Endothelial cell of umbilical vein (primary cell): Measurements from ENCODE around the gene SAMMSON. TPM values are rescaled to one million over a fixed set of nuclear protein-coding genes. Genes with fewer than 3 reads are reported as not detected.
A peak's percentile ranks its signal among the peaks of the same experiment; 100 is the strongest.

Experiments
- BruUV-seq: library from RNA; stranded (reverse); fragments of 400-500 nt; replicated peaks from 2 replicates; lab custom pipeline; 2021; lab: Mats Ljungman, UMichigan
- CTCF ChIA-PET: fragments of 300-600, 350-600 bp; sonication (Branson Sonifier 250); formaldehyde crosslinking; loops from one replicate; lab custom pipeline; 2021; ENCODE audit warnings: antibody characterized with exemption, inconsistent platforms; lab: Charles Lee
- POLR2A ChIA-PET: fragments of 300-600, 350-600 bp; sonication (Branson Sonifier 250); formaldehyde crosslinking; loops from one replicate; lab custom pipeline; 2021; ENCODE audit warnings: antibody characterized with exemption, inconsistent platforms; lab: Charles Lee
- DNase-seq: peaks from one replicate; pipeline ENCODE4 v3.0.0-alpha.2; 2011; ENCODE audit warnings: low read depth, low spot score
- FAIRE-seq: peaks from 2 replicates; lab custom pipeline; 2011; peaks lifted over from hg19 to GRCh38; lab: Jason Lieb, UNC
- H2AFZ ChIP-seq: 2 replicates; pipeline ENCODE4 v1.6.0; 2012; ENCODE audit warnings: low read depth, low read length, control low read depth, inconsistent platforms
- H3K27ac ChIP-seq: 2 replicates; pipeline ENCODE4 v1.5.1; 2011; ENCODE audit warnings: low read depth, mild to moderate bottlenecking, control low read depth, low read length, moderate library complexity; ENCODE audit not compliant: insufficient read depth
- H3K27me3 ChIP-seq, 2 experiments: 2 replicates each; pipeline versions ENCODE4 v1.6.0 to v1.6.1; 2011; ENCODE audit warnings: low read length in 2 of 2, mixed read lengths in 1 of 2; ENCODE audit not compliant: control insufficient read depth in 2 of 2, insufficient read depth in 2 of 2
- H3K36me3 ChIP-seq, 2 experiments: 2 replicates in 1 of 2; 3 replicates in 1 of 2; pipeline ENCODE4 v1.5.1; 2011; ENCODE audit warnings: low read length in 2 of 2, mild to moderate bottlenecking in 1 of 2, moderate library complexity in 1 of 2; ENCODE audit not compliant: control insufficient read depth in 2 of 2, insufficient read depth in 2 of 2; ENCODE audit errors: extremely low read depth in 1 of 2
- H3K4me1 ChIP-seq: 3 replicates; pipeline ENCODE4 v1.5.1; 2011; ENCODE audit warnings: mild to moderate bottlenecking, low read length; ENCODE audit not compliant: control insufficient read depth, insufficient read depth; ENCODE audit errors: extremely low read depth
- H3K4me2 ChIP-seq: 2 replicates; pipeline ENCODE4 v1.6.1; 2011; ENCODE audit warnings: low read length, control low read depth, mixed read lengths; ENCODE audit not compliant: insufficient read depth
- H3K4me3 ChIP-seq, 3 experiments: fragments of 200-600 bp in 1 of 3; sonication (generic), shearing (Covaris generic) in 1 of 3; replicated peaks in 1 of 3; 2 replicates each; pipeline ENCODE4 v1.5.1; 2011 to 2016; ENCODE audit warnings: control low read depth in 3 of 3, low read length in 3 of 3, mild to moderate bottlenecking in 2 of 3, inconsistent platforms in 1 of 3, low read depth in 1 of 3, moderate library complexity in 1 of 3; ENCODE audit not compliant: insufficient read depth in 1 of 3
- H3K79me2 ChIP-seq: 2 replicates; pipeline ENCODE4 v1.6.0; 2012; ENCODE audit warnings: low read length, inconsistent platforms; ENCODE audit not compliant: control insufficient read depth, insufficient read depth
- H3K9ac ChIP-seq: replicated peaks from 2 replicates; pipeline ENCODE3; 2011; ENCODE audit warnings: low read length, control low read depth; ENCODE audit not compliant: insufficient read depth; ENCODE audit errors: extremely low read depth
- H3K9me1 ChIP-seq: replicated peaks from 3 replicates; pipeline ENCODE4 v1.6.0; 2011; ENCODE audit warnings: mild to moderate bottlenecking, low read length; ENCODE audit not compliant: control insufficient read depth, insufficient read depth; ENCODE audit errors: extremely low read depth
- H3K9me3 ChIP-seq: replicated peaks from 2 replicates; pipeline ENCODE4 v1.5.1; 2012; ENCODE audit warnings: low read length, inconsistent platforms; ENCODE audit not compliant: control insufficient read depth, insufficient read depth
- H4K20me1 ChIP-seq: replicated peaks from 2 replicates; pipeline ENCODE3; 2011; ENCODE audit warnings: mild to moderate bottlenecking, low read length; ENCODE audit not compliant: control insufficient read depth, insufficient read depth; ENCODE audit errors: extremely low read depth
- FOS ChIP-seq: IDR thresholded peaks from 2 replicates; pipeline ENCODE4 v1.6.1; 2011; ENCODE audit warnings: mild to moderate bottlenecking, low read length, moderate library complexity, borderline replicate concordance; ENCODE audit not compliant: insufficient read depth
- POLR2AphosphoS5 ChIP-seq: IDR thresholded peaks from 2 replicates; pipeline ENCODE4 v1.6.1; 2012; ENCODE audit warnings: low read depth, mild to moderate bottlenecking, control low read depth, low read length, moderate library complexity; ENCODE audit not compliant: insufficient read depth
- dilution Hi-C: fragments of 300-500 bp; cut with MboI; formaldehyde crosslinking; loops from one replicate; pipeline ENCODE4 v1.15.0; 2019; ENCODE audit warnings: low sequenced_read_pairs; ENCODE audit not compliant: extremely low pct_ligation_motif_present
- intact Hi-C: fragments of 100-400 bp; cut with micrococcal nuclease; formaldehyde crosslinking; loops from one replicate; pipeline ENCODE4 v1.10.0; 2022
- polyA plus RNA-seq, 4 experiments: library from polyadenylated mRNA; depleted of rRNA in 3 of 4; stranded (reverse) in 3 of 4; unstranded in 1 of 4; fragments of >200 nt; gene quantifications; 2 replicates each; pipeline versions ENCODE4 v1.2.1 to v1.2.3, GENCODE V29; 2011 to 2012; ENCODE audit warnings: missing spikeins in 1 of 4
- total RNA-seq: library from RNA; stranded (reverse); gene quantifications from 2 replicates; pipeline ENCODE4 v1.2.3, GENCODE V29; 2021
- TF ChIP-seq, protein P1 (sequence below): IDR thresholded peaks from 2 replicates; pipeline ENCODE4 v1.6.1; 2011; ENCODE audit not compliant: insufficient read depth, insufficient read length
- TF ChIP-seq, protein P2 (sequence below), 2 donors: IDR thresholded peaks; 1 replicate in 1 of 2; 2 replicates in 1 of 2; pipeline ENCODE4 v1.5.1; 2011; ENCODE audit warnings: low read length in 2 of 2, mild to moderate bottlenecking in 2 of 2, moderate library complexity in 2 of 2, control low read depth in 1 of 2, inconsistent platforms in 1 of 2, low read depth in 1 of 2; ENCODE audit not compliant: insufficient read depth in 1 of 2; ENCODE audit errors: extremely low read depth in 1 of 2

Gene SAMMSON
- total and polyA plus RNA-seq, 2 donors (not counting 3 experiments of a cell fraction or from before 2014, with no cell fraction given) = not detected

DNA sequence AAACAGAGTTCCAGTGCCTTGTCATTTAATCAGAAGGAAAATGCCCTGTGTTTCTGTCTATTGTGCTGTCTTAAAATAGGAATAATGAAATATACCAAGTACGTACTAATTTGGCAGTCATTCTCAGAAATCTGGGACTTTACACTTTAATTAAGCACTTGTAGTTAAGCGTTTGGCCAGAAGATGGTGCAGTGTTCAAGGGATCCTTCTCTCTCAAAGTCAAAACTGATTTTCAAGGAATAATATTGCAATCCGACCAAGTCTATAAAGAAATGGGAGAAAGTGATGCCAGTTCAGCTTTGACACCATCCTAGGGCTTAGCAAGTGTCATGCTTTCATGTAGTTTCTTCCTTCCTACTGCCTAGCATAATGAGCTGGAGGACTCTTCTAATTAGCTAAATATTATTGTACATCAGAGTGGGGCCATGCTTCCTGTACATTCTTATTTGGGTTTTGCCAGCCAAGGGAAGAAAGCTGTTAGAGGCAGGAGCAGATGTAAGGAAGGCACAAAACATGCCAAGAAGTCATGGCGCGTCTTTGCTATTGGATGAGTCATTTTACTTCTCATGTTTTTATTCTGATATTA, 64.8 kb downstream of the SAMMSON start:
- FAIRE-seq (peak; percentile 89), DNase-seq (peak; percentile 71)
- intact Hi-C loops (loop anchor here (1.0 kb wide), 3 partner anchors 295 to 1588 kb away; no protein-coding TSS in a partner anchor), dilution Hi-C loops (no loop called here)
- BruUV-seq = no TSS peak
- no peaks in the 10 kb centered on the region for H3K9me1 ChIP-seq
- no peaks in the 10 kb centered on the region for H3K9me3 ChIP-seq
- CTCF ChIA-PET = interaction anchor here (0.7 to 3.2 kb wide), 15 partner anchors 9 to 1617 kb away, joined by 3 to 26 read pairs (median 3); no protein-coding TSS in a partner anchor
- TF ChIP-seq POLR2AphosphoS5 = no peak
- TF ChIP-seq, protein P1, sequence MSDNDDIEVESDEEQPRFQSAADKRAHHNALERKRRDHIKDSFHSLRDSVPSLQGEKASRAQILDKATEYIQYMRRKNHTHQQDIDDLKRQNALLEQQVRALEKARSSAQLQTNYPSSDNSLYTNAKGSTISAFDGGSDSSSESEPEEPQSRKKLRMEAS = no peak
- TF ChIP-seq, protein P2, sequence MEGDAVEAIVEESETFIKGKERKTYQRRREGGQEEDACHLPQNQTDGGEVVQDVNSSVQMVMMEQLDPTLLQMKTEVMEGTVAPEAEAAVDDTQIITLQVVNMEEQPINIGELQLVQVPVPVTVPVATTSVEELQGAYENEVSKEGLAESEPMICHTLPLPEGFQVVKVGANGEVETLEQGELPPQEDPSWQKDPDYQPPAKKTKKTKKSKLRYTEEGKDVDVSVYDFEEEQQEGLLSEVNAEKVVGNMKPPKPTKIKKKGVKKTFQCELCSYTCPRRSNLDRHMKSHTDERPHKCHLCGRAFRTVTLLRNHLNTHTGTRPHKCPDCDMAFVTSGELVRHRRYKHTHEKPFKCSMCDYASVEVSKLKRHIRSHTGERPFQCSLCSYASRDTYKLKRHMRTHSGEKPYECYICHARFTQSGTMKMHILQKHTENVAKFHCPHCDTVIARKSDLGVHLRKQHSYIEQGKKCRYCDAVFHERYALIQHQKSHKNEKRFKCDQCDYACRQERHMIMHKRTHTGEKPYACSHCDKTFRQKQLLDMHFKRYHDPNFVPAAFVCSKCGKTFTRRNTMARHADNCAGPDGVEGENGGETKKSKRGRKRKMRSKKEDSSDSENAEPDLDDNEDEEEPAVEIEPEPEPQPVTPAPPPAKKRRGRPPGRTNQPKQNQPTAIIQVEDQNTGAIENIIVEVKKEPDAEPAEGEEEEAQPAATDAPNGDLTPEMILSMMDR (IDR thresholded peaks at IDR 0.05; ENCODE audit: extremely low read depth in 1 of 2, insufficient read depth in 1 of 2, low read depth in 1 of 2, low read length in 2 of 2) = peak; percentile 51 to 52
- no peak for TF ChIP-seq FOS
- H3K4me1 ChIP-seq = no peaks in the 10 kb centered on the region
- H4K20me1 ChIP-seq = no peaks in the 10 kb centered on the region
- POLR2A ChIA-PET = no interaction called here
- H3K9ac ChIP-seq = no peak overlapping the region
- no peak overlapping the region for H3K27ac ChIP-seq
- H2AFZ ChIP-seq = no peak overlapping the region
- no peaks in the 10 kb centered on the region for H3K36me3 ChIP-seq
- H3K27me3 ChIP-seq = peaks cover 10 to 12% of the 10 kb centered on the region in 2 experiments
- no peak overlapping the region for H3K4me2 ChIP-seq
- no peak overlapping the region for H3K4me3 ChIP-seq
- H3K79me2 ChIP-seq = no peaks in the 10 kb centered on the region
